CD4-positive, alpha-beta T cell (primary cell): ENCODE data around the gene LGALS4. TPM values are rescaled to one million over a fixed set of nuclear protein-coding genes. Genes with fewer than 3 reads are reported as not detected.

Source experiments
- ATAC-seq: fragments of 200-7000 bp; cut with Tn5 transposase; one replicate; pipeline ENCODE4 v1.10.0; 2022; ENCODE audit warnings: mild to moderate bottlenecking; ENCODE audit not compliant: poor library complexity
- CTCF ChIA-PET: fragments of 350-600 bp; sonication (Branson Sonifier 250); formaldehyde crosslinking; loops from one replicate; lab custom pipeline; 2021; ENCODE audit warnings: antibody characterized with exemption, inconsistent platforms; lab: Charles Lee
- POLR2A ChIA-PET: fragments of 350-600 bp; sonication (Branson Sonifier 250); formaldehyde crosslinking; loops from one replicate; lab custom pipeline; 2021; ENCODE audit warnings: antibody characterized with exemption, inconsistent platforms; lab: Charles Lee
- DNase-seq, 14 experiments: peaks; one replicate each; pipeline ENCODE4 v3.0.0-alpha.2; 2013 to 2020; ENCODE audit warnings: mixed read lengths in 2 of 14
- H3K27ac ChIP-seq, 2 donors: one replicate each; pipeline versions ENCODE4 v1.5.1 to v1.7.0; 2013; ENCODE audit warnings: low read length in 2 of 2, low read depth in 1 of 2, mild to moderate bottlenecking in 1 of 2
- H3K27me3 ChIP-seq, 2 experiments: 1 replicate in 1 of 2; 2 replicates in 1 of 2; pipeline versions ENCODE4 v1.6.1 to v1.7.0; 2013; ENCODE audit warnings: low read length in 2 of 2, control low read depth in 1 of 2, mild to moderate bottlenecking in 1 of 2, moderate library complexity in 1 of 2; ENCODE audit not compliant: insufficient read depth in 2 of 2, control insufficient read depth in 1 of 2
- H3K36me3 ChIP-seq: one replicate; pipeline ENCODE4 v1.6.1; 2013; ENCODE audit warnings: low read length, control low read depth; ENCODE audit not compliant: insufficient read depth
- H3K4me1 ChIP-seq: one replicate; pipeline ENCODE4 v1.6.1; 2013; ENCODE audit warnings: low read length, control low read depth; ENCODE audit not compliant: insufficient read depth
- H3K4me3 ChIP-seq: one replicate; pipeline ENCODE4 v1.5.1; 2013; ENCODE audit warnings: mild to moderate bottlenecking, low read length, moderate library complexity
- H3K9me3 ChIP-seq, 2 experiments: 1 replicate in 1 of 2; 2 replicates in 1 of 2; pipeline versions ENCODE4 v1.6.1 to v1.7.0; 2013; ENCODE audit warnings: low read length in 2 of 2, mild to moderate bottlenecking in 2 of 2, control low read depth in 1 of 2, moderate library complexity in 1 of 2; ENCODE audit not compliant: control insufficient read depth in 1 of 2, insufficient read depth in 1 of 2
- H3K27ac Mint-ChIP-seq: one replicate; pipeline ENCODE4 v1.8.0; 2020; ENCODE audit warnings: mixed read lengths
- H3K27me3 Mint-ChIP-seq: one replicate; pipeline ENCODE4 v1.8.0; 2021; ENCODE audit warnings: mixed read lengths
- H3K36me3 Mint-ChIP-seq: one replicate; pipeline ENCODE4 v1.8.0; 2021; ENCODE audit warnings: low read depth, mixed read lengths
- H3K4me1 Mint-ChIP-seq: one replicate; pipeline ENCODE4 v1.8.0; 2021; ENCODE audit warnings: low read depth, mixed read lengths
- H3K4me3 Mint-ChIP-seq: one replicate; pipeline ENCODE4 v1.8.0; 2020; ENCODE audit warnings: mild to moderate bottlenecking, mixed read lengths
- H3K9me3 Mint-ChIP-seq: one replicate; pipeline ENCODE4 v1.8.0; 2020; ENCODE audit warnings: mixed read lengths
- intact Hi-C, 2 experiments: fragments of 100-400 bp; cut with DNase I in 1 of 2; cut with micrococcal nuclease in 1 of 2; formaldehyde crosslinking; loops; one replicate each; pipeline versions ENCODE4 v1.15.1 to v1.9.0; 2023 to 2025; cut with DNase I, micrococcal nuclease
- total RNA-seq, 174 experiments: library from RNA in 2 of 174; stranded (reverse) in 2 of 174; gene quantifications; one replicate each; pipeline ENCODE4 v1.2.3 and lab custom pipeline; 2021 to 2026
- TF ChIP-seq, protein P1 (sequence below): fragments of 200-600 bp; IDR thresholded peaks from one replicate; pipeline ENCODE4 v1.8.0; 2022; ENCODE audit warnings: antibody characterized with exemption, mild to moderate bottlenecking

The LGALS4 gene
- total RNA-seq, 2 experiments from 2014 or later: 2.3 to 3.1 TPM

DNA sequence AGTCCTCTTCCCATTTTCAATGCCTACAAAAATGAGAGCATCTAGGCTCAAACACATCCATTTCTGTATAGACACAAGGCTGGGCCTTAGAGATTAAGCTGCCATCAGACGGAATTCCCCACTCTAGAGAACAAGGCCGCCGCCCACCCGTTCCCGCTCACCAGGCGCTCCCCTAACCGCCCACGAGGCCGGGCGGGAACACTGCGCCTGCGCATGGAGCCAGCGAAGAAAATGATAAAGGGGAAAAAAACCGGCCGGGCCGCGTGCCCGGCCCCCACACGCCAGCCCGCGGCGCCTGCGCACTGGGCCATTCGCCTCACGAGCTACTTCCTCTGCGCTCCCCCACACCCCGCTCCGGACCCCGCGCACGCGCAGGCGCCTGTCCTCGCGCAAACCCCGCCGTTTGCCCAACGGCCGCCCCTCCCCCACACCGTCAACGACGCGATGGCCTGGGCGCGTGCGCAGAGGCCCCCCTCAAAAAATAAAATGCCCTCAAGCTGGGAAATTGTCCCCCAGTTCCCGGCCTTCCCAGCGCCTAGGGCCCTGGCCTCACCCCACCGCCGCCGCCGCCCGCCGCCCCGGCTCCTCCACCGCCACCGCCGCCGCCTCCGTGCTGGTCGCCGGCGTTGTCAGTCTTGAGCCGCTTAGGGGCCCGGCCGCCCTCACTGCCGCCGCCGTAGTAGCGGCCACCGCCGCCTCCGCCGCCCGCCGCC is 36.6 kb upstream of the LGALS4 start:
- Mint-ChIP-seq H3K4me3 (peak overlapping the region; percentile 98), H3K4me1 (peaks cover 67% of the 10 kb centered on the region), H3K36me3 (peaks cover 78% of the 10 kb centered on the region), H3K9me3 (no peaks in the 10 kb centered on the region), H3K27me3 (no peaks in the 10 kb centered on the region), H3K27ac (peak overlapping the region; percentile 97)
- CTCF ChIA-PET: interaction anchor here (0.7 to 1.8 kb wide), 4 partner anchors 16 to 80 kb away, joined by 3 to 5 read pairs (median 4); partner anchors contain the start of gene ECH1
- peaks cover 44% of the 10 kb centered on the region for H3K36me3 ChIP-seq
- DNase-seq: peak; percentile 90 to 99 (median 97)
- H3K27ac ChIP-seq: peak overlapping the region; percentile 81 to 97
- no peaks in the 10 kb centered on the region for H3K27me3 ChIP-seq
- TF ChIP-seq, protein P1, sequence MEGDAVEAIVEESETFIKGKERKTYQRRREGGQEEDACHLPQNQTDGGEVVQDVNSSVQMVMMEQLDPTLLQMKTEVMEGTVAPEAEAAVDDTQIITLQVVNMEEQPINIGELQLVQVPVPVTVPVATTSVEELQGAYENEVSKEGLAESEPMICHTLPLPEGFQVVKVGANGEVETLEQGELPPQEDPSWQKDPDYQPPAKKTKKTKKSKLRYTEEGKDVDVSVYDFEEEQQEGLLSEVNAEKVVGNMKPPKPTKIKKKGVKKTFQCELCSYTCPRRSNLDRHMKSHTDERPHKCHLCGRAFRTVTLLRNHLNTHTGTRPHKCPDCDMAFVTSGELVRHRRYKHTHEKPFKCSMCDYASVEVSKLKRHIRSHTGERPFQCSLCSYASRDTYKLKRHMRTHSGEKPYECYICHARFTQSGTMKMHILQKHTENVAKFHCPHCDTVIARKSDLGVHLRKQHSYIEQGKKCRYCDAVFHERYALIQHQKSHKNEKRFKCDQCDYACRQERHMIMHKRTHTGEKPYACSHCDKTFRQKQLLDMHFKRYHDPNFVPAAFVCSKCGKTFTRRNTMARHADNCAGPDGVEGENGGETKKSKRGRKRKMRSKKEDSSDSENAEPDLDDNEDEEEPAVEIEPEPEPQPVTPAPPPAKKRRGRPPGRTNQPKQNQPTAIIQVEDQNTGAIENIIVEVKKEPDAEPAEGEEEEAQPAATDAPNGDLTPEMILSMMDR: no peak
- peak overlapping the region; percentile 61 for H3K4me3 ChIP-seq
- POLR2A ChIA-PET: interaction anchor here (0.6 to 9.1 kb wide), 28 partner anchors 8 to 559 kb away, joined by 3 to 170 read pairs (median 6); partner anchors contain the start of genes ACTN4, ECH1, EIF3K and FAM98C
- H3K9me3 ChIP-seq: no peaks in the 10 kb centered on the region
- H3K4me1 ChIP-seq: peaks cover 72% of the 10 kb centered on the region
- intact Hi-C loops: loop anchor here in 1 of 2 experiments (1.0 to 10.0 kb wide), 2 partner anchors 18 to 115 kb away; partner anchors contain the start of gene ECH1
- peak; percentile 9 for ATAC-seq

DNA sequence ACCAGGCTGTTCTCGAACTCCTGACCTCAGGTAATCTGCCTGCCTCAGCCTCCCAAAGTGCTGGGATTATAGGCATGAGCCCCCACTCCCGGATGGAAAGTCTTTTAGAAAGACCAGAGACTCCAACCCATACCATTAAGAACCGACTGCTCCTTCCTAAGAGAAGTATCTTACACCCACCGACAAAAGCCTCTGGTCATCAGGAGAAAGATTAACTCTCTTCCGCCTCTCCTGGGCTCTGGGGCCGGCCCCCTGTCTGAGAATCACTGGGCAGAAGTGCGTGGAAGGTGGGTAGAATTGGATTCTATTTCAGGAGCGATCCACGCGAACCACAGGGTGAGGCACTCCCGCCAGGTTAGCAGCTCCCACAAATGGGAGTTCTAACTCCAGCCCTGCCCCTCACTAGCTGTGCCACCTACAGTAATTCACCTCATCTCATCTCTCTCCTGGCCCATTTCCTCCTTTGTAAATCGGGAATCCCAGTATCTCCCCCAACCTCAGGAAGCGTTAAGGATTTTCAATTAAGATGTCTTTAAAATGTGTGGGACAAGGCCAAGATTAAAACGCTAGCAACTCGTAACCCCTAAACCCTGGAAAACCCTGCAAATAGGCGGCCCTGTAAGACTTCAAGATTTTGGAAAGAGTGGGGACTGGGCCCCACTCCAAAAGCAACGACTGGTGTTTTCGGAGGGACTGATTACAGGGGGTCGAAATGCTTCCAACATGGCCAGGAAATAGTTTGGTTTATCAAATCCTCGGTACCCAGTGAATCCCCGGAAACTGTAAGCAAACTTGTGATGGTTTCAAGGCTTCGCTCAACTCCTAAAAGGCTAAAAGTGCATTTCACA is 35.8 kb upstream of the LGALS4 start:
- ATAC-seq (no peak), DNase-seq (peak in 1 of 14 experiments; percentile 23)
- peak overlapping the region; percentile 97 for H3K27ac Mint-ChIP-seq
- H3K4me1 Mint-ChIP-seq: peaks cover 75% of the 10 kb centered on the region
- intact Hi-C loops: loop anchor here in 1 of 2 experiments (1.0 to 10.0 kb wide), 2 partner anchors 17 to 114 kb away; partner anchors contain the start of gene ECH1
- ChIA-PET CTCF (interaction anchor here (0.7 to 1.8 kb wide), 5 partner anchors 16 to 82 kb away, joined by 3 to 5 read pairs (median 4); partner anchors contain the start of genes ECH1, MRPS12 and SARS2), POLR2A (interaction anchor here (0.6 to 9.1 kb wide), 26 partner anchors 8 to 474 kb away, joined by 3 to 170 read pairs (median 6); partner anchors contain the start of genes ACTN4, ECH1, EIF3K and FAM98C)
- Histone ChIP-seq H3K4me1 (peaks cover 80% of the 10 kb centered on the region), H3K4me3 (peak overlapping the region; percentile 61), H3K9me3 (no peaks in the 10 kb centered on the region), H3K27ac (peak overlapping the region; percentile 77 to 97), H3K27me3 (no peaks in the 10 kb centered on the region), H3K36me3 (peaks cover 52% of the 10 kb centered on the region)
- no peaks in the 10 kb centered on the region for H3K27me3 Mint-ChIP-seq
- TF ChIP-seq, protein P1: no peak
- H3K36me3 Mint-ChIP-seq: peaks cover 86% of the 10 kb centered on the region
- no peaks in the 10 kb centered on the region for H3K9me3 Mint-ChIP-seq
- peak overlapping the region; percentile 93 for H3K4me3 Mint-ChIP-seq

DNA sequence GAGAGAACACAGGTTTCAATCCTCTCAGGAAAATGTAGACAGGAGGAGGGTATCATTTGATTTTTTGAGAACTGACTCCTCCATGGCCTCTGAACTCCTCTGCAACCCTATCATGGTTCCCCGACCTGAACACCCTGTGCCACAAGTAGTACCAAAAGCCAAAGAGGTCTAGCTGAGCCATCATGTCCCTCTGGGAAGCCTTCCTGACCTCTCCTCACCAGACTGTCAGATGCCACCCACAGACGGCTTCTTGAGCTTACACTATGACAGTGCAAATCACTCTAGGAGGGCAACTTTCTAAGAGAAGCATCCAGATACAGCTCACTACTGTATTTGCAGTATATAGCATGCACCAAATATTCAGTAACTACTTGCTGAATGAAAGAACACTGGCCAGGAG is 33.4 kb upstream of the LGALS4 start:
- peaks cover 76% of the 10 kb centered on the region for H3K36me3 ChIP-seq
- Mint-ChIP-seq H3K9me3 (no peaks in the 10 kb centered on the region), H3K27ac (peak overlapping the region; percentile 68), H3K4me3 (peak overlapping the region; percentile 62), H3K36me3 (peaks cover 99% of the 10 kb centered on the region), H3K4me1 (peaks cover 85% of the 10 kb centered on the region), H3K27me3 (peaks cover 5% of the 10 kb centered on the region)
- TF ChIP-seq, protein P1: no peak
- ChIA-PET POLR2A (interaction anchor here (0.5 to 9.1 kb wide), 5 partner anchors 10 to 62 kb away, joined by 3 to 170 read pairs (median 3); partner anchors contain the start of gene RINL), CTCF (interaction anchor here (1.4 kb wide), 1 partner anchor 84 kb away, joined by 3 read pairs; the partner anchor contains the start of genes MRPS12 and SARS2)
- DNase-seq (no peak), ATAC-seq (no peak)
- H3K27me3 ChIP-seq: no peaks in the 10 kb centered on the region
- no peaks in the 10 kb centered on the region for H3K9me3 ChIP-seq
- peak overlapping the region in 1 of 2 donors; percentile 16 for H3K27ac ChIP-seq
- intact Hi-C loops: loop anchor here in 1 of 2 experiments (10.0 kb wide), 1 partner anchor 111 kb away; no protein-coding TSS in a partner anchor
- peaks cover 87% of the 10 kb centered on the region for H3K4me1 ChIP-seq
- no peak overlapping the region for H3K4me3 ChIP-seq
